ENCODE results near the gene CISD3. TPM values are rescaled to one million over a fixed set of nuclear protein-coding genes. Genes with fewer than 3 reads are reported as not detected.

Gene CISD3
- total and polyA plus RNA-seq, 10 of the 15 experiments (the other 5 are each of a cell fraction or from before 2014, with no cell fraction given): 2.6 to 38.1 (median 8.1) TPM

DNA sequence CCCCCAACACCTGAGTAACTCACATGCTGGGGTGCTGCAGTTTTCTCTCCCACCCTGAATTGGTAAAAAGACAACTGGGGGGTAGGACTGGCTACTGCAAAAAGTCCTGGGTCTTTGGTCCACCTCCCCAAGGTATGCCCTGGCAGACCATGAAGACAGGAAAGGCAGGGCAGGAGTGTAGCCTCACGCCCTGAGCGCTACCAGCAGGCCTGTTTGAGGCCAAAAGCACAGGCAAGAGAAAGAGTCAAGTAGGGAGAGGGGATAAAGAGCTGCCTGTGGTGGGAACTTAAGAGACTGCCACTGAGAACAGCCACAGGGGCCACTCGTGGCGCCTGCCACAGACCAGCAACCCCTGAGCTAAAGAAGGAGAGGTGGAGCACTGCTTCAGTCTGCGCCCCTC is 36.2 kb downstream of the CISD3 start (continued):
- no peak for TF ChIP-seq CUX1 (IDR thresholded peaks at IDR 0.05; ENCODE audit: insufficient replicate concordance, low read depth, low read length)
- TF ChIP-seq CREB1 (IDR thresholded peaks at IDR 0.05; ENCODE audit: low read depth): no peak
- no peak for TF ChIP-seq POLR2AphosphoS5 (IDR thresholded peaks at IDR 0.05; ENCODE audit: low read length)
- TF ChIP-seq NFYB (IDR thresholded peaks at IDR 0.05; ENCODE audit: insufficient read depth, low read depth, low read length): no peak
- TF ChIP-seq, protein P1, sequence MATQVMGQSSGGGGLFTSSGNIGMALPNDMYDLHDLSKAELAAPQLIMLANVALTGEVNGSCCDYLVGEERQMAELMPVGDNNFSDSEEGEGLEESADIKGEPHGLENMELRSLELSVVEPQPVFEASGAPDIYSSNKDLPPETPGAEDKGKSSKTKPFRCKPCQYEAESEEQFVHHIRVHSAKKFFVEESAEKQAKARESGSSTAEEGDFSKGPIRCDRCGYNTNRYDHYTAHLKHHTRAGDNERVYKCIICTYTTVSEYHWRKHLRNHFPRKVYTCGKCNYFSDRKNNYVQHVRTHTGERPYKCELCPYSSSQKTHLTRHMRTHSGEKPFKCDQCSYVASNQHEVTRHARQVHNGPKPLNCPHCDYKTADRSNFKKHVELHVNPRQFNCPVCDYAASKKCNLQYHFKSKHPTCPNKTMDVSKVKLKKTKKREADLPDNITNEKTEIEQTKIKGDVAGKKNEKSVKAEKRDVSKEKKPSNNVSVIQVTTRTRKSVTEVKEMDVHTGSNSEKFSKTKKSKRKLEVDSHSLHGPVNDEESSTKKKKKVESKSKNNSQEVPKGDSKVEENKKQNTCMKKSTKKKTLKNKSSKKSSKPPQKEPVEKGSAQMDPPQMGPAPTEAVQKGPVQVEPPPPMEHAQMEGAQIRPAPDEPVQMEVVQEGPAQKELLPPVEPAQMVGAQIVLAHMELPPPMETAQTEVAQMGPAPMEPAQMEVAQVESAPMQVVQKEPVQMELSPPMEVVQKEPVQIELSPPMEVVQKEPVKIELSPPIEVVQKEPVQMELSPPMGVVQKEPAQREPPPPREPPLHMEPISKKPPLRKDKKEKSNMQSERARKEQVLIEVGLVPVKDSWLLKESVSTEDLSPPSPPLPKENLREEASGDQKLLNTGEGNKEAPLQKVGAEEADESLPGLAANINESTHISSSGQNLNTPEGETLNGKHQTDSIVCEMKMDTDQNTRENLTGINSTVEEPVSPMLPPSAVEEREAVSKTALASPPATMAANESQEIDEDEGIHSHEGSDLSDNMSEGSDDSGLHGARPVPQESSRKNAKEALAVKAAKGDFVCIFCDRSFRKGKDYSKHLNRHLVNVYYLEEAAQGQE (IDR thresholded peaks at IDR 0.05; ENCODE audit: low read depth, low read length): no peak

Data from GM12878 (cell line).